Limb (tissue), 2 donors: ENCODE results near the gene HEBP2.

Source experiments
- DNase-seq, 2 donors: peaks; one replicate each; pipeline ENCODE4 v3.0.0-alpha.2; 2016; ENCODE audit errors: extremely low spot score in 2 of 2

The HEBP2 gene

DNA sequence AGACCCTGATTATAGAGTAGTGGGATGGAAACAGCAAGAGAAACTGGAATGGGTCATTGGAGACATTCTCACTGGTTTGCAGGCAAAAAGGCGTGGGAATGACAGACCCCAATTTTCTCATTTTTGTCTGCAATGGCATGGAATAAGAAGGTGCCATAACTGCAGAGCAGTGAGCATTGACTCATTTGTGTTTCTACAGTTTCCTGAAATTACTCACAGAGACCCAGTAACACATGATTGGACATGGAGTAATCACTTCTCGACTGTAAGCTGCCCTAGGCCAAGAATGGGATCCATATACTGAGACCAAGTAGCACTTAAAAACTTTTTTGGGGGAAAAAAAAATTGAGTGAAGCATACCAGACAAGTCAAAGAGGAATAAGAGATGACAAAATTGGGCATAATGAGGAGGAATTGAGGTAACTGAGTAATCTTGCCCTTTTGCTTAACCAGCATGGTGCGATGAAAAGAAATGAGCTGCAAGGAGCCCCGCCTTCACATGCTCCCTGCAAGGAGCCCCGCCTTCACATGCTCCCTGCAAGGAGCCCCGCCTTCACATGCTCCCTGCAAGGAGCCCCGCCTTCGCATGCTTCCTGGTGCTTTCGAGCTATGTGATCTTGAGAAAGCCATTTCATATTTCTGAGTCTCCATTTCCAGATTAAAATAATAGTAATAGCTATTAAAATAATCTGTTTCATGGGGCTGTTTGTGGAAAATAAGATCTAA is 51.1 kb downstream of the HEBP2 start:
- no peak for DNase-seq

DNA sequence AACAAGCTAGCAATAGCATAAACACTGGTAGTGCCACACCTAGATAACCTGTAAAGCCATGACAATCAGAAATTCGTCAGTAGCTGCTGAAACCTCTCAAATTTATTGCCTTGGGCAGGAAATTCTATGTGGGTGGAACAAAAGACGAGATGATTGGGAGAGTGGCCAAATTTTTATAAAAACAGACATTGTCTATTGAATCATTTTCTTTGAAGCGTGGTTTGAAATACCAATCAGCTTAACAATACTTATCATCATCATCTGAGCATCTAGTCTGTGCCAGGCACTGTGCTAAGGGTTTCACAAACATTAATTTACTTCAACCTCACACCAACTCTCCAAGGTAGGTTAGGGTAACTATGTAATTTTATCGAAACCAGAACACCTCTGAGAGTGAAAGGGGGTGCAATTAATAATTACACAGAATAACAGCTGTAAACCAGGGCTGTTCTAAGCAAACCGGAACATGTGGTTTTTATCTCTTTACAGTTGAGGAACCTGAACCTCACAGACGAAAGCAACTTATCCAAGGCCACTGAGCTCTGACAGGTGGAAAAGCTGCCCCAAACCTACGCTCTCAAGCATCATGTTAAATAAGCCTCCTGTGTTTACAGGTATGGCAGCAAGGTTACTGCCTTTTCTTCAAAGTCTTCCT is 51.9 kb downstream of the HEBP2 start:
- DNase-seq = no peak

DNA sequence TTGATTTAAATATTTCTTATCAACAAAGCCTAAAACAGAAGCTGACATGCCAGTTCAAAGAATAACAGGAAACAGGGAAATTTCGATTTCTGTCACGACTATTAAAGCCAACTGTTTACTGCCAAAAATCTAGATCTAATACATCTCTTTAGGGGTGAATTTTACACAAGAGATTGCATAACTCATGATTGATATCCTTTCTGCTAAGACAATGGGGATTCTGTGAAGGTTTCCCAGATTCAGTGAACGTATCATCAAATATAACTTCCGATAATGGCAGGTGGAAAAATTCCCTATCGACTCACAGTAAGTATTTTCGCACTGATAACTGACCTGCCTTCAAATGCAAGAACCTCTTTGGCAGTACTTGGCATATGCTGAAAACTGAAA is 52.4 kb downstream of the HEBP2 start:
- no peak for DNase-seq

DNA sequence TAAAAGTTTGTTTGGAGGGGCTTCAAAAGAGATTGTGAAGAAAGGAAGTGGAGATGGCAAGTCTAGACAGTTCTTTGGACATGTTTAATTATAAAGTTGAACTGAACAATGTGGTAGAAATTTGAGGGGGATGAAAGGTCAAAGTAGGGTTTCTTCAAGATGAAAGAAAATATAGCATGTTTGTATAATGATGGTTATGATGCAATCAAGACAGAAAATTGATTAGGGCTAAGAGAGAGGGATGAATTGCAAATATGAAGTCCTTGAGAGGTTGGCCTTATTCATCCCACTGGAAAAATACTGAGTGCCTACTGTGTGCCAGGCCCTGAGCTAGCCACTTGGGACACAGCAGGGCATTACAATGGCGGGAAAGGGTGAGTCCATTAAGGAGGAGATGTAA is 57.6 kb downstream of the HEBP2 start:
- DNase-seq = no peak

DNA sequence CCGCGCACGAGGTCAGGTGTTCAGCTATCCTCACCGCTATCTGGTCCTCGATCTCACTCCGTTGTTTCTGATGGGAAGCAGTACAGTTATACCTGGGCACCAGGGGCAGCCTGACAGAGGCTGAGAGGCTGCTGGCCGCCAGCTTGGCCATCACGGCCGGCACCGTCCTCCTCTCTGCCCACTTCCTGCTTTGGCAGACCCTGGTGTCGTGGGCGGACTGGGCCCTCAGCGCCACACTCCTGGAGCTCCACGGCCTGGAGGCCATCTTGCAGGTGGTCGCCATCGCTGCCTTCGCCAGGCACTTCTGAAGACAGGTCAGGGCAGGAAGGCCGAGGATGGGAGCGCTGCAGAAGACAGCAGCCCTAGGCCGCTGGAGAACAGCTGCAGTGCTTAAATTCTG is 60.1 kb downstream of the HEBP2 start:
- DNase-seq = no peak

DNA sequence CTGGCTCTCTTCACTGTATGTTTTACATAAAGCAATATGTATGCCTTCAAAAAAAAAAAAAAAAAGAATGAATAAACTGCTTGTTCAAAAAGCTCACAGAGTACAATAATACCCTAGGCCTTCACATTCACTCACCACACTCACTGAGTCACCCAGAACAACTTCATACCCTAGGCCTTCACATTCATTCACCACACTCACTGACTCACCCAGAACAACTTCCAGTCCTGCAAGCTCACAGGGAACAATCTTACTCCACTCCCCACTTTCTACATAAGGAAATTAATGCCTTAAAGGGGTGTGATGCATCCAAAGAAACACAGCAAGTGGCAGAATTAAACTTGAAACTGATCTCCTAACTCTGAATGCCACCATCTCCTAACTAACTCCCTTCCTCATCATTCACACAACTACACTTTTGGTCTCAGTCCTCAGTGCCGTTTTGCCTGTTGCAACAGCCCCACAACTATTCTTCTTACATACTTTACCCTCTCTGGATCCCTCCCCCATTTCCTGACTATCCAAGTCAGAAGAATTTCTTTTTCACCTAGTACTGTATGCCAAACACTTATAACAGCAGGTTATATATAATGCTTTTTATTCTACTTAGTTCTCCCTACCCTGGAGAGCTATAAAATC is 61.1 kb downstream of the HEBP2 start:
- DNase-seq = no peak

DNA sequence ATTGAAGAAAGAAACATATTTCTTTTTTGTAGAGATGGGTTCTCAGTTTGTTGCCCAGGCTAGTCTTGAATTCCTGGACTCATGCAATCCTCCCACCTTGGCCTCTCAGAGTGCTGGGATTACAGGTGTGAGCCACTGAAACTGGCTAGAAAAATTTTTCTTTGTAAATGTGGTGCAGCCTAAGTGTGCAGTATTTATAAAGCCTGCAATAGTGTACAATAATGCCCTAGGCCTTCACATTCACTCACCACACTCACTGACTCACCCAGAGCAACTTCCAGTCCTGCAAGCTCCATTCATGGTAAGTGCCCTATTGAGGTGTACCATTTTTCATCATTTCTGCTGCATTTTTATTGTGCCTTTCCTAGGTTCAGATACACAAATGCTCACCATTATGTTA is 63.9 kb downstream of the HEBP2 start:
- DNase-seq = no peak

DNA sequence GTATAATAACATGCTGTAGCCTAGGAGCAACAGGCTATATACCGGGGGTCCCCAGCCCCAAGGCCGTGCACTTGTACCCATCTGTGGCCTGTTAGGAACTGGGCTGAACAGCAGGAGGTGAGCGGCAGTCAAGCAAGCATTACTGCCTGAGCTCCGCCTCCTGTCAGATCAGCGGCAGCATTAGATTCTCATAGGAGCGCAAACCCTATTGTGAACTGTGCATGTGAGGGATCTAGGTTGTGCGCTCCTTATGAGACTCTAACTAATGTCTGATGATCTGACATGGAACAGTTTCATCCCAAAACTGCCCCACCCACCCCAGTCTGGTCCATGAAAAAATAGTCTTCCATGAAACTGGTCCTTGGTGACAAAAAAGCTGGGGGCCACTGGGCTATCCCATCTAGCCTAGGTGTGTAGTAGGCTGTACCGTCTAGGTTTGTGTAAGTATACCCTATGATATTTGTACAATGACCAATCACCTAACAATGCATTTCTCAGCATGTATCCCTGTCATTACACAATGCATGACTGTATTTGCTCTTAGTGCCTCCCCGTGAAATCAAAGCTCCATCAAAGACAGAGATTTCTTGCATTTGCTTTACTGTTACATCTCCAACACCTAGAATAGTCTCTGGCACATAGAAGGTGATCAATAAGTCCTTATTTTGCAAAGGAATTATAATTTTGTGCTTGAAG is 64.4 kb downstream of the HEBP2 start:
- DNase-seq = no peak
